KG1 (cell line): ENCODE data around the gene LHX3.

Experiments
- DNase-seq: peaks from one replicate; lab custom pipeline; 2025; lab: John Stamatoyannopoulos, UW

Gene LHX3

DNA sequence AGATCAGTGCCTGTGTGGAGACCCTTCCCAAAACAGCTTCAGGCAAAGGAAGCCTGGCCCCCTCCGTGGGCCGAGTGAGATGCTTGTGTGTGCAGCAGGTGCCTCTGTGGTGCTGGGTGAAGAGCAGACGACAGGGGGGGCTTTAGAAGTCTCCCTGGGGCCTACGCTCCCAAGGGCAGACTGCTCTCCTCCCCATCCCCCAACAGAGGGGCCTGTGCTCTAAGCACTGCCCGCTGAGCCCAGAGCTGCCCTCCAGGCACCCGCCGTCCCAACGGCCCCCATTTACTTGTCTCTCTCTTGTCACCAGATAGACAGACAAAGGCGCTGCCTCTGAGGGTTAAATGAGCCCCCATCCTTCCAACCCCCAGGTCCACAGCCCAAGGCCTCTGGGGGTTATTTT is 2.7 kb upstream of the LHX3 start:
- no peak for DNase-seq

- no peak for DNase-seq
Observed at GRCh38 chr9:136206602-136207275, 1.8 kb upstream of the LHX3 start.

DNA sequence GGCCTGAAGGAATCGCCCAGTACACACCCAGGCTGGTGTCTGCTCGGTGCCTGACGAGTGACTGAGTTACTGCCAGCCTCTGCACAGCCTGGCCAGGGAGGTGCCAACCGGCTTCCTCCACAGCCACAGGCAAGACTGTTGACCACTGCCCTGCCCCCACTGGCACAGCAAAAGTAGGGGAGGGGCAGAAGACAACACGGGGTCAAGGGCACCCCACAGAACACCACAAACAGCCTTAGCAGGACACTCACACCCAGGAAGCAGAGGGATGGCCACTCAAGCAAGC is 722 bp upstream of the LHX3 start:
- no peak for DNase-seq

GRCh38 chr9:136204145-136204805 is 653 bp downstream of the LHX3 start:
- no peak for DNase-seq

GRCh38 chr9:136203408-136204144 is 1.4 kb downstream of the LHX3 start:
- DNase-seq: no peak

- no peak for DNase-seq
Observed at GRCh38 chr9:136202454-136203407, 2.2 kb downstream of the LHX3 start.

DNA sequence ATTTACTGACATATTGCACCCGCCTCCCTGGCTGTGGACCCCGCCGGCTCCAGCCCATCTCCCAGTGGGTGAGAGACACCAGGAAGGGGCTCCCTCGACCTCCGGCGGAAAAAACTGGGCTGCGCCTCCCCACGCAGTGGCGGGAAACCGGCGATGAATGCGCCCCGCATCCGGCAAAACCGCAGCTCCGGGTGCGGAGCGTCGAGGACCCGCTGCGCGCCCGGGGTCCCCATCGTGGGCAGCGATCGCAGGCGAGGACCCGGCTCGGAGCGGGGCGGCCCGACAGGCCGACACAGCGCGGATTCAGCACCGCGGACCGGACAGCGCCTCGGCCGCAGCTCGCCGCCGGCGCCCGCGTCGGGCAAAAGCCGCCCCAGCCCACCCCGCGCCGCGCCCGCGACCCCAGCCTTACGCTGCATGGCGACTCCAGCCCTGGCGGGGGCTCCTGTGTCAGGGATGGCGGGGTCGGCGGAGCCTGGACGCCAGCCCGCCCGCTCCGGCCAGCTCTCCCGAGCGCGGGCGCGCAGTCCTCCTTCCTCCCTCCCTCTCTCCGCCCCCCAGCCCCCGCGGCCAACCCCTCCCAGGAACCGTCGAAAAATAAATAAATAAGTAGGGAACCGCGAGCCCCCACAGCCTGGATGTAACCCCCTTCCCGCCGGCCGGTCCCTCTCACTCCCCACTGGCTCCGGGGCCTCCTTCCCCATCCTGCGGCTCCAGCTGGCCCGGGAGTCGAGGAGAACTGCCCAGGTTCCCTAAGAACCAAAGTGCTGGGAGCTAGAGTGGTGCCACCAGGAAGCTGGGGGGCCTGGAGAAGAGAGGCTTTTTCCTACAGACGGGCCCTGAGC is 3.1 kb downstream of the LHX3 start:
- DNase-seq: no peak

DNA sequence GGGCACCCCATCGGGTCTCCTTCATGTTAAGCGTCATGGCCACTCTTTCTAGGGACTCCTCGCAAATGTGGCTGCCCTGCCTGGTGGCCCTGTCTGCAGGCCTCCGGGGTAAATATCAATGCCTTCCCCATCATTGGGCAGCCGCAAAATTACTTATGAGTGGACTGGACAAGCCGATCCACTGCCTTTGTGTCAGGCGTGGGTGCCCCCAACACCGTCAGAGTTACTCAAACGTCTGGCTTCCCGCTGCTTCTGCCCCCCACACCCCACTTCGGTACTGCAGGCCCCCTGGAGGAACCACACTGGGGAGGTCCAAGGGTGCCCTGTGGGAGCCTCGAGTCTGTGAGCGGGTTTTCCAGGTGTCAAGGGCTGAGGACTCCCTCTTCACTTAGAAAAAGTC is 3.8 kb downstream of the LHX3 start:
- DNase-seq: no peak

GRCh38 chr9:136200424-136200823 is 4.5 kb downstream of the LHX3 start:
- no peak for DNase-seq

GRCh38 chr9:136199391-136200288 is 5.3 kb downstream of the LHX3 start:
- no peak for DNase-seq

DNA sequence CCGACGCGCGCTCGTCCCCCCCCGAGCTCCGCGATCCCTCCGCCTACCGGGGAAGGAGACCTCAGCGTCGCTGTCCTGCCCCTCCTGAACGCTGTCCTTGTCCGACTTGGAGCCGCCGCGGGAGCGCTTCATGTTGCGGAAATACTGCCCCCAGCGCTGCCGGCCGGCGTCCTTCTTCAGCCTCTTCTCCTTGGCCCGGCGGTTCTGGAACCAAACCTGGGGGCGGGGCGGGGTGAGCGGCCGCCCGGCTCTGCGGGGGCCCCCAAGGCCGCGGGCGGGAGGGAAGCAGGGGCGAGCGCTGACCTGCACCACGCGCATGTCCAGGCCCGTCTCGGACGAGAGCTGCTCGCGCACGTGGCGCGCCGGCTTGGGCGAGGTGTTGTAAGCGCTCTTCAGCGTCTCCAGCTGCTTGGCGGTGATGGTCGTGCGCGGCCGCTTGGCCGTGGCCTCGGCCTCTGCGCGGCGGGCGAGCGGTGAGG is 6.3 kb downstream of the LHX3 start:
- no peak for DNase-seq

DNA sequence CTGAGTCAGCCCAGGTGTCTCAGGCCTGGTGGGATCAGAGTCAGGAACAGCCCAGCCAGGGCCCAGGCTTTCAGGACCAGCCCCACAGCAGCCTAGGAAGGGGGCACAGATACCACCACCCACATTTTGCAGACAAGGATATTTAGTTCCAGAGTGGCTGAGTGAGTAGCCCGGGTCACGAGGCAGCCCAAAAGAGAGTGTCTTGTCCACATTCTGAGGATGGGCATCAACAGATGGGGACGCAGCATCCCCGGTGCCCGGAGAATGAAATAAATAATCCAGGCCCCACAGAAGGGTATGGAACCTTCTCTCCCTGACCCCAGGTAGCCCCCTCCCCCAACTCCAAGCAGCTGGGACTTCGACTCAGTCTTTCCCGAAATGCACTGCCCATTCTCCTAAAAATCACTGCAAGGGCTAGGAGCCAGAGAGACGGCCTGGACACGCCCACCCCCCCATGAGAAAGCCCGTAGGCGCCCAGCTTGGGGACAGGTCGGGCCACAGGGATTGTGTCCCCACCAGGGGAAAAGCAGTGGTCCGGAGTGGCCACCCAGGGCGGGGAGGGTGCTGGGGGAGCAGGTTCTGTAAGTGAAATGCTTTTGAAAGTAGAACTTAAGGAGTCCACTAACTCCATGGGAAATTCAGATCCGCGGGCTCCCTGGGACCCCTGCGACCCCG is 6.9 kb downstream of the LHX3 start:
- DNase-seq: no peak

DNA sequence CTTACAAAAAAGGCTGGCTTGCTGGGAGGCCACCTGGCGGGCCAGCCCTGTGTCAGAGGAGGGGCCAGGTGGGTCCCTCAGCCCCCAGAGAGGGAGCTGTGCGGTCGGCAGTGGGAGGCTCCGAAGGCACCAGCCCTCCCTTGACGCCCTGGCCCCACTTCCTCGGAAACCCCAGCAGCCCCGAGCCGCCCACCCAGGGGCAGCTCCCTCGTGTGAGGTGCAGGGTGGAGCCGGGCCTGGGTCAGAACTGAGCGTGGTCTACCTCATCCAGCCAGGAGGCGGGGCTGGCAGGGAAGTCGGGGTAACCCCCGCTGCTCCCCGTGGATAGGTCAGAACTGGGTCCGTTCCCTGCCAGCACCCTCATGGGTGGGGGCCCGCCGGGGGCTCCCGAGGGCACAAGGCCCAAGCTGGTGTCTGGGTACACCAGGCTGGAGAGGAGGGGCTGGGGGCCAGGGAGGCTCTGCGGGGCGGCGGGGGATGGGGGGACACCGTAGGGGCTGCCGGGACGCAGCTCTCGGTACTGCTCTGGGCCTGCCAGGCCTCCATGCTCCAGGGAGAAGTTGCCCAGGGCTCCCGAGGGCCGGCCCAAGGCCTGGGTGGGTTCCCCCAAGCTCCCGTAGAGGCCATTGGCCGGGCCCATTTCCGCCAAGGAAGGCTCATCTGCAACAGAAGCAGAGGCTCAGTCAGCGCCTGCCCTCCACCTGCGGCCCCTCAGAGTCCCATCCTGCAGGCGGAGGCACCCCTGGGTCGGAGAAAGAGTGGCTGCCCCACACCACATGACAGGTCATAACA is 7.6 kb downstream of the LHX3 start:
- no peak for DNase-seq

DNA sequence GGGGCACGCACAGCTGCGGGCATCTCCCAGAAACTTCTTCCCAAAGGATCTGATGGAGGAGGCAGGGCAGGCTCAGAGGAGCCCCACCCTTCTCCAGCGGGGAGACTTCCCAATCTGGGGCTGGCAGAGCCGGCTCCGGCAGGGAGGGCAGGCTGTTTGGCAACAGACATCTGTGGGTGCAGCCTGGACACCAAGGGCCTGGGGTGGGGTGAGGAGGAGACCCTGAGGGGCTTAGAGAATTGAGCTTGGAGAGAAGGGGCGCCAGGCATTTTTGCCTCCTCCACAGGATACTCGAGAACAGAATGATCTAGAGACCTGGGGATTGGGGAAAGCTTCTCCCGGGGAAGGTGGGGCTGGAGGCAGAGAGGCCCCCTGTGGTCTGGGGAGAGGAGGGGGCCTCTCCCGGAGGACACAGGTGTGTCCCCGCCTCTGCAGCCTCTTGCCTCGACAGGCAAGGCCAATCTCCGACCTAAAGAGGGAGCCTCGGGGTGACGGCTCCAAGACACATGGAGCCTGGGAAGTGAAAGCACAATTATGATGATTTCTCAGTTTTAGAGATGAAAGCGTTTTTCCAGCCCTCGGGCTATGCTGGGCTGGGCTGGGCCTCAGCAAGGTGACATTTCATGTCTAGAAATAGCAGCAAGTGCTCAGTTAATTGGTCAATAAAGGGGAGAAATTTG is 8.4 kb downstream of the LHX3 start:
- DNase-seq: no peak

- DNase-seq: no peak
Observed at GRCh38 chr9:136194540-136194939, 10.4 kb downstream of the LHX3 start.

DNA sequence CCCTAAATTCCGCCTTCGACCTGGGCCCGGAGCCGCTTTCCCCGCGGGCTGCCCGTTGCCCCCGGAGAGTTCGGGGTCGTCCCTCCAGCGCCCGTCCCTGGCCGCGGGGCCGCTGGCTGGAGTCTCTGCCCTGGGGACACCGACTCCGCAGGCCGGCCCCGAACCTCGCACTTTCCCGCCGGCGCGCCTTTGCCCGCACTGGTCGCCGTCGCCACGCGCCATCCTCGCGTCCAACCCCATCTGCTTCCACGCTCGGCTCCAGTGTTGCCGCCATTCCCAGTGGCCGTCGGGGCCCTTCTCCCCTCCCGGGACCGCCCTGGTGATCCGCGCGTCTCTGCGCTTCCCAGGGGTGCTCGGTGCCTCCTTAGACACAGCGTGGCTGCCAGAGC is 11.0 kb downstream of the LHX3 start:
- no peak for DNase-seq

DNA sequence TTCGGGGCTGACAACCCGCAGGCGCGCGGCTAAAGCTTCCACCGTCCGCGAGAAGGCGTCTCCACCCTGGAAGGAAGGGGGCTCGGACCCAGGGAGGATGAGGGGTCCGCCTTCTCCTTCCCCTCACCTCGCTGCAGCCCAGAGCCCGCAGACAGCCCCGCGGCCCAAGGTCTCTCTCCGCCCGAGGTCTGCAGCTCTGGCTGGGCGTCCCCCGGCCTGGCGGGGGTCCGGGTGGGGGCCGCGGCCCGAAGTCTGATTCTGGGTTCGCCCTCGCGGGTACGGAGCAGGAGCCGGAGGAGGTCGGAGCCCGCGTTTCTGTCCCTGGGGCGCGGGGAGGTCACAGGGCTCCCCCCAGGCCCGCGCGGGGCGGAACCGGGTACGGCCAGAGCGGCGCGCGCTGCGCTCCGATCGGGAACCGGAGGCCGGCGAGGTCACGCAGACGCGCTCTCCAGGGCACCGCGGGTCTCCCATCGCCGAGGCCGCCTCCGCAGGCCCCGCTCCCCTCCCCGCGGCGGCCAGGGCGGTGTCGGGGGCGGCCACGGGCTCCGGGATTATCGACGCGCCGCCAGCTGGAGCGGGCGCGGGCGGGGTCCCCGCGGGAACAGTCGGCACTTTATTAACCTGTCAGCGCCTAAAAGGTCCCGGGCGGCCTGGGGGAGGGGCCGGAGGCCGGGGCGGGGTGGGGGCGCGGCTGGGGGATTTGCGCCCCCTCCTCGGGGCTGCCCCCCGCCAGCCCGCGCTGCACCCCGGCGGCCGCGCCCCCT is 11.6 kb downstream of the LHX3 start:
- DNase-seq: no peak
